HEK293 (cell line): ENCODE measurements around the gene OAT.
"Not testable (repeated sequence)": the region's sequence is repeated elsewhere in the genome, so short reads cannot be mapped to it uniquely, and the experiment has no call there.

Experiments used
- CTCF ChIA-PET: fragments of 350-600 bp; formaldehyde crosslinking; extraction: SDS; loops from one replicate; lab custom pipeline; 2021; ENCODE audit warnings: antibody characterized with exemption; lab: Yijun Ruan, JAX
- POLR2A ChIA-PET: fragments of 300-600 bp; formaldehyde crosslinking; extraction: SDS; loops from one replicate; lab custom pipeline; 2020; ENCODE audit warnings: antibody characterized with exemption, inconsistent platforms; lab: Yijun Ruan, JAX
- H3K27ac ChIP-seq: fragments of 200-500 bp; sonication (Bioruptor generic); 2 replicates; pipeline ENCODE4 v1.5.1; 2014; ENCODE audit warnings: low read depth, low read length, control low read depth, inconsistent platforms; ENCODE audit errors: extremely low read depth
- H3K36me3 ChIP-seq, 2 experiments: fragments of 200-500 bp in 1 of 2; sonication (Bioruptor generic) in 1 of 2; 1 replicate in 1 of 2; 2 replicates in 1 of 2; pipeline ENCODE4 v1.5.1; 2014 to 2017; ENCODE audit warnings: inconsistent platforms in 2 of 2, low read length in 2 of 2; ENCODE audit not compliant: control insufficient read depth in 2 of 2, insufficient read depth in 1 of 2
- H3K4me1 ChIP-seq: fragments of 200-500 bp; sonication (Bioruptor generic); 2 replicates; pipeline ENCODE4 v1.5.1; 2014; ENCODE audit warnings: mild to moderate bottlenecking, low read length, inconsistent platforms; ENCODE audit not compliant: control insufficient read depth, insufficient read depth
- H3K4me3 ChIP-seq: 2 replicates; pipeline ENCODE4 v1.5.1; 2011; ENCODE audit warnings: low read depth, mild to moderate bottlenecking, control low read depth, low read length, moderate library complexity
- H3K9me3 ChIP-seq: fragments of 200-500 bp; sonication (Bioruptor generic); 2 replicates; pipeline ENCODE4 v1.5.1; 2014; ENCODE audit warnings: low read depth, low read length, inconsistent platforms; ENCODE audit not compliant: control insufficient read depth, insufficient read depth
- GLI2 ChIP-seq: fragments of 450-650 bp; formaldehyde crosslinking; IDR thresholded peaks from 2 replicates; pipeline ENCODE4; 2017; ENCODE audit warnings: missing biosample characterization, missing genetic modification characterization, low read depth, borderline replicate concordance
- HOXD13 ChIP-seq: sonication (generic); formaldehyde crosslinking; IDR thresholded peaks from 2 replicates; pipeline ENCODE4 v1.8.0; 2022; ENCODE audit warnings: missing genetic modification reagents, borderline replicate concordance
- KLF10 ChIP-seq: fragments of 450-650 bp; IDR thresholded peaks from 2 replicates; pipeline ENCODE4 v1.5.1; 2018; ENCODE audit warnings: missing biosample characterization, mild to moderate bottlenecking, missing genetic modification characterization
- SCRT1 ChIP-seq: fragments of 450-650 bp; formaldehyde crosslinking; IDR thresholded peaks from 2 replicates; pipeline ENCODE4 v1.5.1; 2016; ENCODE audit warnings: missing biosample characterization, missing genetic modification characterization, borderline replicate concordance
- TRIM28 ChIP-seq: IDR thresholded peaks from 2 replicates; pipeline ENCODE4 v1.6.1; 2011; ENCODE audit warnings: low read length, control low read depth, borderline replicate concordance
- ZBTB21 ChIP-seq: fragments of 450-650 bp; formaldehyde crosslinking; IDR thresholded peaks from 2 replicates; pipeline ENCODE4 v1.5.1; 2017; ENCODE audit warnings: missing biosample characterization, missing genetic modification characterization
- ZBTB48 ChIP-seq: fragments of 450-650 bp; formaldehyde crosslinking; IDR thresholded peaks from 2 replicates; pipeline ENCODE4 v1.5.1; 2016; ENCODE audit warnings: missing biosample characterization, missing genetic modification characterization
- ZNF112 ChIP-seq: fragments of 450-650 bp; formaldehyde crosslinking; IDR thresholded peaks from 2 replicates; pipeline ENCODE4 v1.5.0; 2017; ENCODE audit warnings: missing biosample characterization, missing genetic modification characterization
- ZNF140 ChIP-seq: fragments of 450-650 bp; formaldehyde crosslinking; IDR thresholded peaks from 2 replicates; pipeline ENCODE4 v1.5.1; 2016; ENCODE audit warnings: missing biosample characterization, missing genetic modification characterization
- ZNF174 ChIP-seq: fragments of 450-650 bp; formaldehyde crosslinking; IDR thresholded peaks from 2 replicates; pipeline ENCODE4 v1.5.0; 2017; ENCODE audit warnings: missing biosample characterization, mild to moderate bottlenecking, missing genetic modification characterization
- ZNF175 ChIP-seq: fragments of 450-650 bp; formaldehyde crosslinking; IDR thresholded peaks from 2 replicates; pipeline ENCODE4 v1.5.1; 2016; ENCODE audit warnings: missing biosample characterization, missing genetic modification characterization
- ZNF19 ChIP-seq: fragments of 450-650 bp; formaldehyde crosslinking; IDR thresholded peaks from 2 replicates; pipeline ENCODE4; 2016; ENCODE audit warnings: missing biosample characterization, missing genetic modification characterization, low read depth
- ZNF214 ChIP-seq: fragments of 450-650 bp; formaldehyde crosslinking; IDR thresholded peaks from 2 replicates; pipeline ENCODE4 v1.5.1; 2017; ENCODE audit warnings: missing biosample characterization, mild to moderate bottlenecking, missing genetic modification characterization, borderline replicate concordance
- ZNF302 ChIP-seq: fragments of 450-650 bp; formaldehyde crosslinking; IDR thresholded peaks from 2 replicates; pipeline ENCODE4 v1.5.1; 2016; ENCODE audit warnings: missing biosample characterization, missing genetic modification characterization, low read depth
- ZNF585B ChIP-seq: fragments of 450-650 bp; formaldehyde crosslinking; IDR thresholded peaks from 2 replicates; pipeline ENCODE4 v1.5.1; 2016; ENCODE audit warnings: missing biosample characterization, missing genetic modification characterization
- ZNF596 ChIP-seq: fragments of 450-650 bp; IDR thresholded peaks from 2 replicates; pipeline ENCODE4 v1.5.0; 2018; ENCODE audit warnings: missing biosample characterization, mild to moderate bottlenecking, missing genetic modification characterization, moderate library complexity
- ZNF621 ChIP-seq: fragments of 450-650 bp; formaldehyde crosslinking; IDR thresholded peaks from 2 replicates; pipeline ENCODE4 v1.5.1; 2017; ENCODE audit warnings: missing biosample characterization, missing genetic modification characterization
- ZNF626 ChIP-seq: fragments of 450-650 bp; sonication (Bioruptor Pico); formaldehyde crosslinking; IDR thresholded peaks from 2 replicates; pipeline ENCODE4 v1.5.1; 2018; ENCODE audit warnings: missing biosample characterization, missing genetic modification characterization, inconsistent platforms
- ZNF785 ChIP-seq: fragments of 450-650 bp; formaldehyde crosslinking; IDR thresholded peaks from 2 replicates; pipeline ENCODE4 v1.5.1; 2016; ENCODE audit warnings: missing biosample characterization, missing genetic modification characterization
- ZSCAN23 ChIP-seq: fragments of 450-650 bp; formaldehyde crosslinking; IDR thresholded peaks from 2 replicates; pipeline ENCODE4 v1.5.1; 2016; ENCODE audit warnings: missing biosample characterization, missing genetic modification characterization
- TF ChIP-seq, protein P1 (sequence below): fragments of 450-650 bp; formaldehyde crosslinking; IDR thresholded peaks from 2 replicates; pipeline ENCODE4 v1.5.1; 2016; ENCODE audit warnings: missing biosample characterization, missing genetic modification characterization, borderline replicate concordance
- TF ChIP-seq, protein P2 (sequence below): fragments of 450-650 bp; formaldehyde crosslinking; optimal IDR thresholded peaks from 2 replicates; pipeline ENCODE3; 2016; ENCODE audit warnings: missing biosample characterization, mild to moderate bottlenecking, missing genetic modification characterization
- TF ChIP-seq, protein P3 (sequence below): fragments of 450-650 bp; formaldehyde crosslinking; IDR thresholded peaks from 2 replicates; pipeline ENCODE4 v1.5.1; 2017; ENCODE audit warnings: missing biosample characterization, missing genetic modification characterization
- TF ChIP-seq, protein P4 (sequence below): fragments of 450-650 bp; formaldehyde crosslinking; IDR thresholded peaks from 2 replicates; pipeline ENCODE4 v1.5.1; 2016; ENCODE audit warnings: missing biosample characterization, missing genetic modification characterization

Gene OAT

DNA sequence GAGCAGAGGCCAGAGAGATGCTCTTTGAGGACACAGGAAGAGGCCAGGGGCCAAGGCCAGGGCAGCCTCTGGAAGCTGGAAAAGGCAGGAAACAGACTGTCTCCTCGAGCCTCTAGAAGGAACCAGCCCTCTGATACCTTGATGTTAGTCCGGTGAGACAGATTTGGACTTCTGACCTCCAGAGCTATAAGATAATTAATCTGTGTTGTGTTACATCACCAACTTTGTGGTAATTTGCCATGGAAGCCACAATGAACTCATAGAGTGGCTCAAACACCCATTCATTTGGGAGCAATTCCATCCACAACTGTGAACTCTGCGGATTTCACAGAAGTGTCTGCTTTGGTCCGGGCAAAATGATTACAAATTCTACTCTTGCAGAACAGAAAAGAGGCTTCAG lies 48.7 kb downstream of the OAT start:
- TF ChIP-seq SCRT1 (tag by site-specific recombination) = no peak
- TF ChIP-seq ZNF19 (tag by site-specific recombination) = no peak
- TF ChIP-seq ZNF140 (tag by site-specific recombination) = no peak
- no peak for TF ChIP-seq ZNF302 (tag by site-specific recombination)
- TF ChIP-seq KLF10 = no peak
- no peak for TF ChIP-seq HOXD13 (CRISPR knock-in tag)
- no peak for TF ChIP-seq ZNF596 (tag by site-specific recombination)
- no peak for TF ChIP-seq ZNF785 (tag by site-specific recombination)
- TF ChIP-seq ZNF174 (tag by site-specific recombination) = no peak
- no peak for TF ChIP-seq ZBTB21
- TF ChIP-seq, all 188 proteins: peak for 0
- Histone ChIP-seq H3K27ac (no peak overlapping the region), H3K4me3 (no peak overlapping the region), H3K36me3 (no peaks in the 10 kb centered on the region), H3K9me3 (no peaks in the 10 kb centered on the region), H3K4me1 (no peaks in the 10 kb centered on the region)
- ChIA-PET CTCF (interaction anchor here (2.1 to 2.6 kb wide), 2 partner anchors 19 to 375 kb away, joined by 5 to 6 read pairs; no protein-coding TSS in a partner anchor), POLR2A (no interaction called here)

DNA sequence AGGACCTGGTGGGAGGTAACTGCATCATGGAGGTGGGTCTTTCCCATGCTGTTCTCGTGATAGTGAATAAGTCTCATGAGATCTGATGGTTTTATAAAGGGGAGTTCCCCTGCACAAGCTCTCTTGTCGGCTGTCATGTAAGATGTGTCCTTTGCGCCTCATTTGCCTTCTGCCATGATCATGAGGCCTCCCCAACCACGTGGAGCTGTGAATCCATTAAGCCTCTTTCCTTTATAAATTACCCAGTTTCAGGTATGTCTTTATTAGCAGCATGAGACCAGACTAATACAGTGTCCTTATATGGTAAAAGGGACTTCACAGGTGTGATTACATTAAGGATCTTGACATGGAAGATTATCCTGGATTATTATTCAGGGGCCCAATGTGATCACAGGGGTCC lies 49.2 kb downstream of the OAT start:
- H3K27ac ChIP-seq, H3K4me3 ChIP-seq, H3K36me3 ChIP-seq, H3K4me1 ChIP-seq, H3K9me3 ChIP-seq, POLR2A ChIA-PET: not testable (repeated sequence)
- CTCF ChIA-PET = interaction anchor here (0.9 to 2.6 kb wide), 2 partner anchors 19 to 375 kb away, joined by 3 to 6 read pairs; no protein-coding TSS in a partner anchor

DNA sequence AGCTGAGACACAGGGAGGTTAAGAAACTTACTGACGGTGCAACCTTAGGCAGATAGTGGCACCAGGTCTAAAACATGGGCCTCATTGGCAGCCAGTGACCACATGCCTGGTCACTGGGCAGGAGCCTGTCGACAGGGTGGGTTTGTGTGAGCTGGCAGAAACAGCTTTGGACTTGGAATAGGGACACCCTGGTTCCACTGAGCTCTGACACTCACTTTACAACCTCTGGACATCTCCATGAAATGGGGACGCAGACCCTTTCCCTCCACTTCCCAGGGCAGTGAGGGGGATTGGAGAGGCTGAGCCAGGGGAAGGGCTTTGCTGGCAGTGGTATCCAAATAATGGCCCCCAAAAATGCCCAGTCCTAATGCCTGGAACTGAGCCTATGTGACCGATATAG lies 49.7 kb downstream of the OAT start:
- Histone ChIP-seq H3K4me1 (no peaks in the 10 kb centered on the region), H3K4me3 (no peak overlapping the region), H3K9me3 (no peaks in the 10 kb centered on the region), H3K27ac (no peak overlapping the region), H3K36me3 (no peaks in the 10 kb centered on the region)
- ChIA-PET POLR2A (no interaction called here), CTCF (interaction anchor here (0.6 to 2.6 kb wide), 3 partner anchors 20 to 394 kb away, joined by 3 to 6 read pairs (median 3); no protein-coding TSS in a partner anchor)
- TF ChIP-seq, protein P1, sequence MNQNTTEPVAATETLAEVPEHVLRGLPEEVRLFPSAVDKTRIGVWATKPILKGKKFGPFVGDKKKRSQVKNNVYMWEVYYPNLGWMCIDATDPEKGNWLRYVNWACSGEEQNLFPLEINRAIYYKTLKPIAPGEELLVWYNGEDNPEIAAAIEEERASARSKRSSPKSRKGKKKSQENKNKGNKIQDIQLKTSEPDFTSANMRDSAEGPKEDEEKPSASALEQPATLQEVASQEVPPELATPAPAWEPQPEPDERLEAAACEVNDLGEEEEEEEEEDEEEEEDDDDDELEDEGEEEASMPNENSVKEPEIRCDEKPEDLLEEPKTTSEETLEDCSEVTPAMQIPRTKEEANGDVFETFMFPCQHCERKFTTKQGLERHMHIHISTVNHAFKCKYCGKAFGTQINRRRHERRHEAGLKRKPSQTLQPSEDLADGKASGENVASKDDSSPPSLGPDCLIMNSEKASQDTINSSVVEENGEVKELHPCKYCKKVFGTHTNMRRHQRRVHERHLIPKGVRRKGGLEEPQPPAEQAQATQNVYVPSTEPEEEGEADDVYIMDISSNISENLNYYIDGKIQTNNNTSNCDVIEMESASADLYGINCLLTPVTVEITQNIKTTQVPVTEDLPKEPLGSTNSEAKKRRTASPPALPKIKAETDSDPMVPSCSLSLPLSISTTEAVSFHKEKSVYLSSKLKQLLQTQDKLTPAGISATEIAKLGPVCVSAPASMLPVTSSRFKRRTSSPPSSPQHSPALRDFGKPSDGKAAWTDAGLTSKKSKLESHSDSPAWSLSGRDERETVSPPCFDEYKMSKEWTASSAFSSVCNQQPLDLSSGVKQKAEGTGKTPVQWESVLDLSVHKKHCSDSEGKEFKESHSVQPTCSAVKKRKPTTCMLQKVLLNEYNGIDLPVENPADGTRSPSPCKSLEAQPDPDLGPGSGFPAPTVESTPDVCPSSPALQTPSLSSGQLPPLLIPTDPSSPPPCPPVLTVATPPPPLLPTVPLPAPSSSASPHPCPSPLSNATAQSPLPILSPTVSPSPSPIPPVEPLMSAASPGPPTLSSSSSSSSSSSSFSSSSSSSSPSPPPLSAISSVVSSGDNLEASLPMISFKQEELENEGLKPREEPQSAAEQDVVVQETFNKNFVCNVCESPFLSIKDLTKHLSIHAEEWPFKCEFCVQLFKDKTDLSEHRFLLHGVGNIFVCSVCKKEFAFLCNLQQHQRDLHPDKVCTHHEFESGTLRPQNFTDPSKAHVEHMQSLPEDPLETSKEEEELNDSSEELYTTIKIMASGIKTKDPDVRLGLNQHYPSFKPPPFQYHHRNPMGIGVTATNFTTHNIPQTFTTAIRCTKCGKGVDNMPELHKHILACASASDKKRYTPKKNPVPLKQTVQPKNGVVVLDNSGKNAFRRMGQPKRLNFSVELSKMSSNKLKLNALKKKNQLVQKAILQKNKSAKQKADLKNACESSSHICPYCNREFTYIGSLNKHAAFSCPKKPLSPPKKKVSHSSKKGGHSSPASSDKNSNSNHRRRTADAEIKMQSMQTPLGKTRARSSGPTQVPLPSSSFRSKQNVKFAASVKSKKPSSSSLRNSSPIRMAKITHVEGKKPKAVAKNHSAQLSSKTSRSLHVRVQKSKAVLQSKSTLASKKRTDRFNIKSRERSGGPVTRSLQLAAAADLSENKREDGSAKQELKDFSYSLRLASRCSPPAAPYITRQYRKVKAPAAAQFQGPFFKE (tag by site-specific recombination) = no peak
- TF ChIP-seq, protein P2, sequence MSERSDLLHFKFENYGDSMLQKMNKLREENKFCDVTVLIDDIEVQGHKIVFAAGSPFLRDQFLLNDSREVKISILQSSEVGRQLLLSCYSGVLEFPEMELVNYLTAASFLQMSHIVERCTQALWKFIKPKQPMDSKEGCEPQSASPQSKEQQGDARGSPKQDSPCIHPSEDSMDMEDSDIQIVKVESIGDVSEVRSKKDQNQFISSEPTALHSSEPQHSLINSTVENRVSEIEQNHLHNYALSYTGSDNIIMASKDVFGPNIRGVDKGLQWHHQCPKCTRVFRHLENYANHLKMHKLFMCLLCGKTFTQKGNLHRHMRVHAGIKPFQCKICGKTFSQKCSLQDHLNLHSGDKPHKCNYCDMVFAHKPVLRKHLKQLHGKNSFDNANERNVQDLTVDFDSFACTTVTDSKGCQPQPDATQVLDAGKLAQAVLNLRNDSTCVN (tag by site-specific recombination) = no peak
- TF ChIP-seq ZSCAN23 (tag by site-specific recombination) (no peak), ZNF585B (tag by site-specific recombination) (no peak), ZNF175 (no peak), TRIM28 (no peak), ZNF626 (tag by site-specific recombination) (no peak), ZNF621 (tag by site-specific recombination) (no peak), ZNF214 (tag by site-specific recombination) (no peak), ZNF112 (no peak), ZBTB48 (tag by site-specific recombination) (no peak), GLI2 (tag by site-specific recombination) (no peak)
- TF ChIP-seq, protein P3, sequence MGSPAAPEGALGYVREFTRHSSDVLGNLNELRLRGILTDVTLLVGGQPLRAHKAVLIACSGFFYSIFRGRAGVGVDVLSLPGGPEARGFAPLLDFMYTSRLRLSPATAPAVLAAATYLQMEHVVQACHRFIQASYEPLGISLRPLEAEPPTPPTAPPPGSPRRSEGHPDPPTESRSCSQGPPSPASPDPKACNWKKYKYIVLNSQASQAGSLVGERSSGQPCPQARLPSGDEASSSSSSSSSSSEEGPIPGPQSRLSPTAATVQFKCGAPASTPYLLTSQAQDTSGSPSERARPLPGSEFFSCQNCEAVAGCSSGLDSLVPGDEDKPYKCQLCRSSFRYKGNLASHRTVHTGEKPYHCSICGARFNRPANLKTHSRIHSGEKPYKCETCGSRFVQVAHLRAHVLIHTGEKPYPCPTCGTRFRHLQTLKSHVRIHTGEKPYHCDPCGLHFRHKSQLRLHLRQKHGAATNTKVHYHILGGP = no peak
- TF ChIP-seq, protein P4, sequence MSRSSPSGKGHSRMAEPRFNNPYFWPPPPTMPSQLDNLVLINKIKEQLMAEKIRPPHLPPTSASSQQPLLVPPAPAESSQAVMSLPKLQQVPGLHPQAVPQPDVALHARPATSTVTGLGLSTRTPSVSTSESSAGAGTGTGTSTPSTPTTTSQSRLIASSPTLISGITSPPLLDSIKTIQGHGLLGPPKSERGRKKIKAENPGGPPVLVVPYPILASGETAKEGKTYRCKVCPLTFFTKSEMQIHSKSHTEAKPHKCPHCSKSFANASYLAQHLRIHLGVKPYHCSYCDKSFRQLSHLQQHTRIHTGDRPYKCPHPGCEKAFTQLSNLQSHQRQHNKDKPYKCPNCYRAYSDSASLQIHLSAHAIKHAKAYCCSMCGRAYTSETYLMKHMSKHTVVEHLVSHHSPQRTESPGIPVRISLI (tag by site-specific recombination) = no peak
